ENCODE results near the gene FAR2.
"Not testable (repeated sequence)": the region's sequence is repeated elsewhere in the genome, so short reads cannot be mapped to it uniquely, and the experiment has no call there.

The FAR2 gene

GRCh38 chr12:29242921-29243431 is 93.9 kb downstream of the FAR2 start:
- no peak overlapping the region for H3K9ac ChIP-seq (ENCODE audit: low read length)
- H3K27ac ChIP-seq (ENCODE audit: low read length), result no peak overlapping the region

GRCh38 chr12:29244159-29244765 is 95.2 kb downstream of the FAR2 start:
- H3K9me3 ChIP-seq (ENCODE audit: control insufficient read depth, low read depth, low read length), result no peaks in the 10 kb centered on the region
- H3K4me3 ChIP-seq (ENCODE audit: low read length), result no peak overlapping the region
- H3K27me3 ChIP-seq (ENCODE audit: control insufficient read depth, insufficient read depth, low read length), result no peaks in the 10 kb centered on the region
- peaks cover 22% of the 10 kb centered on the region for H3K4me1 ChIP-seq (ENCODE audit: control insufficient read depth, low read depth, low read length)
- no peak overlapping the region for H3K9ac ChIP-seq (ENCODE audit: low read length)
- H3K27ac ChIP-seq (ENCODE audit: low read length), result no peak overlapping the region
- H3K36me3 ChIP-seq (ENCODE audit: control insufficient read depth, low read depth, low read length), result no peaks in the 10 kb centered on the region

More at GRCh38 chr12:29242921-29243431, 93.9 kb downstream of the FAR2 start:
- H3K27me3 ChIP-seq (ENCODE audit: control insufficient read depth, insufficient read depth, low read length), result no peaks in the 10 kb centered on the region
- H3K9me3 ChIP-seq (ENCODE audit: control insufficient read depth, low read depth, low read length), result no peaks in the 10 kb centered on the region
- peaks cover 22% of the 10 kb centered on the region for H3K4me1 ChIP-seq (ENCODE audit: control insufficient read depth, low read depth, low read length)
- H3K36me3 ChIP-seq (ENCODE audit: control insufficient read depth, low read depth, low read length), result no peaks in the 10 kb centered on the region
- H3K4me3 ChIP-seq (ENCODE audit: low read length), result no peak overlapping the region

GRCh38 chr12:29245246-29245645 is 96.2 kb downstream of the FAR2 start:
- no peaks in the 10 kb centered on the region for H3K9me3 ChIP-seq (ENCODE audit: control insufficient read depth, low read depth, low read length)

GRCh38 chr12:29249930-29250329 is 100.9 kb downstream of the FAR2 start:
- peaks cover 4% of the 10 kb centered on the region for H3K4me1 ChIP-seq (ENCODE audit: control insufficient read depth, low read depth, low read length)
- H3K27me3 ChIP-seq (ENCODE audit: control insufficient read depth, insufficient read depth, low read length), result no peaks in the 10 kb centered on the region
- H3K9me3 ChIP-seq (ENCODE audit: control insufficient read depth, low read depth, low read length), result no peaks in the 10 kb centered on the region
- no peak overlapping the region for H3K9ac ChIP-seq (ENCODE audit: low read length)
- H3K4me3 ChIP-seq (ENCODE audit: low read length), result no peak overlapping the region
- H3K36me3 ChIP-seq (ENCODE audit: control insufficient read depth, low read depth, low read length), result no peaks in the 10 kb centered on the region
- H3K27ac ChIP-seq (ENCODE audit: low read length), result no peak overlapping the region

More at GRCh38 chr12:29245246-29245645, 96.2 kb downstream of the FAR2 start:
- H3K4me1 ChIP-seq (ENCODE audit: control insufficient read depth, low read depth, low read length), result peaks cover 21% of the 10 kb centered on the region
- no peaks in the 10 kb centered on the region for H3K36me3 ChIP-seq (ENCODE audit: control insufficient read depth, low read depth, low read length)
- no peak overlapping the region for H3K4me3 ChIP-seq (ENCODE audit: low read length)
- no peaks in the 10 kb centered on the region for H3K27me3 ChIP-seq (ENCODE audit: control insufficient read depth, insufficient read depth, low read length)
- H3K9ac ChIP-seq (ENCODE audit: low read length), result no peak overlapping the region
- H3K27ac ChIP-seq (ENCODE audit: low read length), result no peak overlapping the region

- Histone ChIP-seq H3K9me3 (ENCODE audit: control insufficient read depth, low read depth, low read length) (no peaks in the 10 kb centered on the region), H3K4me3 (ENCODE audit: low read length) (no peak overlapping the region), H3K36me3 (ENCODE audit: control insufficient read depth, low read depth, low read length) (no peaks in the 10 kb centered on the region), H3K9ac (ENCODE audit: low read length) (no peak overlapping the region), H3K4me1 (ENCODE audit: control insufficient read depth, low read depth, low read length) (no peaks in the 10 kb centered on the region), H3K27me3 (ENCODE audit: control insufficient read depth, insufficient read depth, low read length) (no peaks in the 10 kb centered on the region), H3K27ac (ENCODE audit: low read length) (no peak overlapping the region)
Measured at GRCh38 chr12:29253906-29254625, 105.0 kb downstream of the FAR2 start.

GRCh38 chr12:29255042-29255441 is 106.0 kb downstream of the FAR2 start:
- no peak overlapping the region for H3K27ac ChIP-seq (ENCODE audit: low read length)
- no peaks in the 10 kb centered on the region for H3K36me3 ChIP-seq (ENCODE audit: control insufficient read depth, low read depth, low read length)
- H3K4me1 ChIP-seq (ENCODE audit: control insufficient read depth, low read depth, low read length), result no peaks in the 10 kb centered on the region
- no peak overlapping the region for H3K9ac ChIP-seq (ENCODE audit: low read length)
- no peak overlapping the region for H3K4me3 ChIP-seq (ENCODE audit: low read length)
- H3K27me3 ChIP-seq (ENCODE audit: control insufficient read depth, insufficient read depth, low read length), result no peaks in the 10 kb centered on the region
- H3K9me3 ChIP-seq (ENCODE audit: control insufficient read depth, low read depth, low read length), result no peaks in the 10 kb centered on the region

- H3K4me1 ChIP-seq (ENCODE audit: control insufficient read depth, low read depth, low read length), result no peaks in the 10 kb centered on the region
- no peak overlapping the region for H3K4me3 ChIP-seq (ENCODE audit: low read length)
- no peaks in the 10 kb centered on the region for H3K27me3 ChIP-seq (ENCODE audit: control insufficient read depth, insufficient read depth, low read length)
- H3K36me3 ChIP-seq (ENCODE audit: control insufficient read depth, low read depth, low read length), result no peaks in the 10 kb centered on the region
- no peak overlapping the region for H3K27ac ChIP-seq (ENCODE audit: low read length)
- H3K9me3 ChIP-seq (ENCODE audit: control insufficient read depth, low read depth, low read length), result no peaks in the 10 kb centered on the region
- H3K9ac ChIP-seq (ENCODE audit: low read length), result no peak overlapping the region
Measured at GRCh38 chr12:29256598-29256997, 107.5 kb downstream of the FAR2 start.

- not testable (repeated sequence) for H3K9ac ChIP-seq (ENCODE audit: low read length); H3K27ac ChIP-seq (ENCODE audit: low read length); H3K9me3 ChIP-seq (ENCODE audit: control insufficient read depth, low read depth, low read length); H3K27me3 ChIP-seq (ENCODE audit: control insufficient read depth, insufficient read depth, low read length); H3K4me1 ChIP-seq (ENCODE audit: control insufficient read depth, low read depth, low read length); H3K36me3 ChIP-seq (ENCODE audit: control insufficient read depth, low read depth, low read length); H3K4me3 ChIP-seq (ENCODE audit: low read length)
Measured at GRCh38 chr12:29257687-29258086, 108.6 kb downstream of the FAR2 start.

- Histone ChIP-seq H3K9me3 (ENCODE audit: control insufficient read depth, low read depth, low read length) (no peaks in the 10 kb centered on the region), H3K4me3 (ENCODE audit: low read length) (no peak overlapping the region), H3K4me1 (ENCODE audit: control insufficient read depth, low read depth, low read length) (no peaks in the 10 kb centered on the region), H3K27ac (ENCODE audit: low read length) (no peak overlapping the region), H3K27me3 (ENCODE audit: control insufficient read depth, insufficient read depth, low read length) (no peaks in the 10 kb centered on the region), H3K9ac (ENCODE audit: low read length) (no peak overlapping the region), H3K36me3 (ENCODE audit: control insufficient read depth, low read depth, low read length) (no peaks in the 10 kb centered on the region)
Measured at GRCh38 chr12:29264424-29264823, 115.3 kb downstream of the FAR2 start.

- Histone ChIP-seq H3K9ac (ENCODE audit: low read length) (no peak overlapping the region), H3K27me3 (ENCODE audit: control insufficient read depth, insufficient read depth, low read length) (no peaks in the 10 kb centered on the region), H3K4me3 (ENCODE audit: low read length) (no peak overlapping the region)
Measured at GRCh38 chr12:29269706-29270408, 120.8 kb downstream of the FAR2 start.

GRCh38 chr12:29270446-29270845 is 121.4 kb downstream of the FAR2 start:
- H3K9me3 ChIP-seq (ENCODE audit: control insufficient read depth, low read depth, low read length), result no peaks in the 10 kb centered on the region
- no peak overlapping the region for H3K9ac ChIP-seq (ENCODE audit: low read length)
- no peak overlapping the region for H3K27ac ChIP-seq (ENCODE audit: low read length)
- no peaks in the 10 kb centered on the region for H3K27me3 ChIP-seq (ENCODE audit: control insufficient read depth, insufficient read depth, low read length)
- H3K4me3 ChIP-seq (ENCODE audit: low read length), result no peak overlapping the region
- peaks cover 7% of the 10 kb centered on the region for H3K4me1 ChIP-seq (ENCODE audit: control insufficient read depth, low read depth, low read length)
- H3K36me3 ChIP-seq (ENCODE audit: control insufficient read depth, low read depth, low read length), result peaks cover 4% of the 10 kb centered on the region

More at GRCh38 chr12:29269706-29270408, 120.8 kb downstream of the FAR2 start:
- Histone ChIP-seq H3K9me3 (ENCODE audit: control insufficient read depth, low read depth, low read length) (no peaks in the 10 kb centered on the region), H3K4me1 (ENCODE audit: control insufficient read depth, low read depth, low read length) (peaks cover 7% of the 10 kb centered on the region), H3K27ac (ENCODE audit: low read length) (no peak overlapping the region), H3K36me3 (ENCODE audit: control insufficient read depth, low read depth, low read length) (peaks cover 4% of the 10 kb centered on the region)
